Ramos (cell line): ENCODE results near the gene TSC22D1.

ENCODE experiments used
- in situ Hi-C: fragments of 300-500 bp; cut with MboI; formaldehyde crosslinking; loops from one replicate; pipeline ENCODE4 v1.14.3; 2022; ENCODE audit warnings: low sequenced_read_pairs; ENCODE audit not compliant: unreplicated experiment

Gene TSC22D1

GRCh38 chr13:44435142-44435918, 140.8 kb downstream of the TSC22D1 start:
- in situ Hi-C loops, result loop anchor here (5.0 to 10.0 kb wide), 3 partner anchors 188 to 533 kb away; no protein-coding TSS in a partner anchor

DNA sequence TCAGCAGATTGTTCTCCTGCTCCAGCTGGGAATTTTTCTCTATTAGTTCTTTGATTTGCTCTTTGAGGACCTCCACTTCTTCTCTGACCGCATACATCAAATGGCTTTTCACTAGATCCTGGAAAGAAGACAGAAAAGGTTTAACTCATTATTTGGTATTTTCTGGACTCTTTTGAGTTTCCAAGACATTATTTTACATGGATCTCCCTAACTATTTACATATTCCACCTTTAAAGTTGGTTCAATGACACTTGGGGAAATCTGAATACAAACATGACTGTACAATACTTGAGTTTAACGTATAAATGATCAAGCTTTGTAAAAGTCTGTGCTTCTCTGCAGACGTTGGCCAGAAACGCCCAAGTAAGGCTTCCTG, 141.4 kb downstream of the TSC22D1 start:
- in situ Hi-C loops, result loop anchor here (5.0 to 10.0 kb wide), 3 partner anchors 187 to 532 kb away; no protein-coding TSS in a partner anchor

DNA sequence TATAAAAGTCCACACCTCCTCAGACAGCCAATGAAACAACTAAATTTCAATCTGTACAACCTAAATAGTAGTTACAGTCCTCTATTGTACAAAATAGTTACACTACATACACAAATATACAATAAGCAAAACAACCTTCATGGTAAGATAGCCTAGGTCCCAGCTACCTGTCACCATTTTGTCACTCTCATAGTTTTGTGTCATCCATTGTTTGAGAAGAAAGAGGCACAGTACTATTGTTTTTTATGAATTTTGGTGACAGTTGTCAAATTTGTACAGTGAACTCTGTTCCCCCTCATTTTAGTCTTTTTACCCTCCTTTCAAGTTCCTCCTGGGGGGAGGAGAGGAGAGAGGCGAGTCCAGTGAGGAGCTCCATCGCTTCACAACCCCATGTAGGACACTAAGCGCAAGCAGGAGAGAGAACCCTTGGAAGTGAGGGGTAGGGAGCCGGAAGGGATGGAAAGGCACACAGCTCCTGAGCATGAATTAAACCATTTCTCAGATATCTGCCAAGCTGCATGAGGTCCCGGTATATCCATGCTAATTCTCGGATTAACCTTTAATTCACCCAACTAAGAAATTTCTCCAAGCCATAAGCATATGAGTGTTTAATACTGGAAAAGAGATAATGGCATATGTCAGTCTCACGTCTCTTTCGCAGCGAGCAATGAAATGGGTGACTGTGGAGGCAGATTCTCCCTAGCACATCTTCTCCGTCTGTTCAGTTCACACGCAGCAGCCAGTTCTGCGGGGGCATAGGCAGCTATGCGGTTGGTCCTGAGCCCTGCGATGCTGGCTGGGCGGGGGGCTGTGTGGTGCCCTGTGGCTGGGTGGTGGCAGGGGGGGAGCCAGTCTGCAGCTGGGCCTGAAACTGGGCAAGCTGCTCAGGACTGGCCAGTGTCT, 142.0 kb downstream of the TSC22D1 start:
- in situ Hi-C loops, result loop anchor here (10.0 kb wide), 1 partner anchor 379 kb away; no protein-coding TSS in a partner anchor

- in situ Hi-C loops, result loop anchor here (10.0 kb wide), 1 partner anchor 378 kb away; no protein-coding TSS in a partner anchor
These were observed 143.5 kb downstream of the TSC22D1 start for GRCh38 chr13:44432650-44433049.

DNA sequence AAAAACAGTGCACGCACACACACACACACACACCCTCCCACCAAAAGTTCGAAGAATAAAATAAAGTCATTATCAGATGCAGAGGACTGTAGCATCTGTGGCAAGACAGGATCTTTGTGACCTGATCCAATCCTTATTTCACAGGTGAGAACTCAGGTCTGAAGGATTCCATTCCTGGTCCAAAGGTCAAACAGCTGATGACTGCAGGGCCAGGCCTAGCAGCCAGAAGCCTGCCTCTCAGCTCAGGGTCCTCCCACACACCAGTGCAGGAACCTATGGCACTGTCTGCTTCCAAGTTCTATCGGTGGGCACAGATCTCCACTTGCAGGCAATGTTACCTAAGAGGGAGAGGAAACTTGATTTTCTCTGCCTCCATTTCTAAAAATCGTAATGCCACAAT, 145.0 kb downstream of the TSC22D1 start:
- in situ Hi-C loops, result loop anchor here (10.0 kb wide), 1 partner anchor 376 kb away; no protein-coding TSS in a partner anchor

DNA sequence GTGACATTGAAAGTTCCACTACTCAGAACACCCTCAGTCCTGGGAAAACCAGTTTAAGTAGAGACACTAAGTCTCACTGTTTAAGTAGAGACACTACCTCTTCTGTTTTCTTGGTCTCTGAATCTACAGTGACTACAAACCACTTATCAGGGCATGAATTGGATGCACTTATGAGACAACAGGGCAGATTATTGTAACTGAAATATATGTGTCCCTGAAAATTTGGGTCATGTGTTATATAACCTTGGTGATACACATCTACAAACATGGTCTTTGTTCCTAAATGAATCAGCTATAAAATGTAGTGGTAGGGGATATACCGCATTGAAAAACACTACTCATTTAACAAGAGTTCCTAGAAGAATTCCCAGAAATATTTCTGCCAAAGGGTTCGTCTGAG, 146.8 kb downstream of the TSC22D1 start:
- in situ Hi-C loops, result no loop called here

DNA sequence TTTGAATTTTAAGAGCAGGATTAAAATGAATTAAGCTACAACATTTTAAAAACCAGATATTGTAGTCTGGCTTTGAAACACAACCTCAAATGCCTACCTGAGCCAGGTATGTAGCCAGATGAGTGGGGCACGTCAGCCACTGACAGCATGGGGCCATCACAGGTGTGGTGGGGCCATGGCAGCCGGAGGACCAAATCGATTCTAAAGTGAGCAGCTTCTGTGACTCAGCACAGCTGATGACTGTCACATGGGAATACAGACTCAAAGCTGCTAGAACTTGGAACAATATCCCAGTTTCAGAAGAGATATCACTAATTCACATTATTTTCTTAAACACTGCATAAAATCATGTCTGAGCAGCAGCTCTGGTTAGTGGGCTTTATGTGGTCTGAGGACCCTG, 149.7 kb downstream of the TSC22D1 start:
- in situ Hi-C loops, result no loop called here

GRCh38 chr13:44425815-44426078, 150.4 kb downstream of the TSC22D1 start:
- in situ Hi-C loops, result no loop called here

- in situ Hi-C loops, result no loop called here
These were observed 150.9 kb downstream of the TSC22D1 start for GRCh38 chr13:44425041-44425814.

GRCh38 chr13:44423824-44424223, 152.3 kb downstream of the TSC22D1 start:
- in situ Hi-C loops, result no loop called here

GRCh38 chr13:44422755-44423643, 153.1 kb downstream of the TSC22D1 start:
- in situ Hi-C loops, result no loop called here

- in situ Hi-C loops, result no loop called here
These were observed 154.1 kb downstream of the TSC22D1 start for GRCh38 chr13:44421853-44422525.

DNA sequence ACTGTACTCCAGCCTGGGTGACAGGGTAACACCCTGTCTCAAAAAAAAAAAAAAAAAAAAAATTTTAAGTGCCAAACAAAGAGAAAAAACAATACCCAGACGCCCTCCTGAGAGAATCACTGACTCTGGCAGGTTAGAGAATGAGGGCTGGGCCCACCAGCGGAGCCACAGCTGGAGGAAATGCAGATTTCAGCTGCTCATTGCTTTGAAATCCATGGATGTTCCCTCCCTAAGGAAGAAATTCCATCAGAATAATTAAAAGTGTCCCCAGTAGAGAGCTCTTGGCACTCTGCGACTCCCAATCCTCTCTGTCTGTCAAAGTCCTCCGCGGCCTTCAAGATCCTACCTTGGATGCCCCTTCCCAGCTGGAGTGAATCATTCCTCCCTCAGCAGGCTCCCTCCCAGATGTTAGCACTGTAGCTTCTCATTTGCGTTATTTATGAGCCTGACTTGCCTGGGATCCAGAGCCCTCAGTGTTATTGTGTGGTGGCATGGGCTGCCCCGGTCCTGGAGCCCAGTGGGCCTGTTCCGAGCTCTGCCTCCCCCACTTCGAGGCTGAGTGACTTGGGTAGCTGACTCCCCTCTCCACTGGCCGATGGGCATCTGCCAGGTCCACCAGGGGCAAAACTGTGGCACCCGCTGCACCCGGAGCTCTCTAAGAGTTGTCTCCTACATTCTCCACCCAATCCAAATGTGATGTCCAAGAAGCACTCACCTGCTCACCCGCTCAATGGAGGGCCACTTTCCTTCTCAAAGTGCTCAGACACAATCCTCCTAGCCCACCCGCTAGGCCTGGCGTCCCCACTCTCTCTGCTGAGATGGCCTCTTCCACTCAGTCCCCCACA, 155.5 kb downstream of the TSC22D1 start:
- in situ Hi-C loops, result no loop called here

DNA sequence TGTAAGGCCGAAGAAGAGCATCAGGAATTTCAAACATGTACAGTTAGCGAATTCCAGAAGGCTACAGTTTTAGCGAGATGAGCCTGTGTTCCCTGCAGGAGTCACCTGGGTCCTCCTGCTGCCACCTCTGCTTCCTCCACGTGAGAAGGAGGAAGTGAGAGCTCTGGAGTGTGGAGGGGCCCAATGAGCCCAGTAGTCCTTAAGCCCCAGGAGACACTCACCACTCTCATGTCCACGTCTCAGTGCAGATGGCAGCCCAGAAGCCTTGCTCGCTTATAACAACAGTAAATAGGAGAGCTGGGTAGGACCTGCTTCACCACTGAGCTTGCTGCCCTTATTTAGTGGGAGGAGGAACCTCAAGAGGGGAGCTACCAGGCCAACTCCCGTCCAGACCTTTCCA, 158.3 kb downstream of the TSC22D1 start:
- in situ Hi-C loops, result no loop called here

DNA sequence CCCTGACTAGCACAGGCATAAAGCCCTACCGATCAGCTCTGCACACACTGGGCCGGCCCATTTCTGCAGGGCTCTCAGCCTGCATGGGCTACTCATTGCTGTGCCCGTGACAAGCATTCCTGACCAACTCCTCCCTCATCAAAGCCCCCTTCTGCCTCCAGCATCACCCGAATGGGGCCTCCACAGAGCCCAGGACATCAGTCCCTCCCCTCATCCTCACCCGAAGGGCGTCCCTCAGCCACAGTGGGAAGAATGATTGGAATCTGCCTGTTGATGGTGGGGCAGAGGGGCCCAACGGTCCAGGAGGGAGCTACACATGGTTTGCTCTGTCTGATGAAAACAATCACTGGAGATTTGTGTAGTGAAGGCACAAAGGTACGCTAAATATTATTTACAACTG, 158.7 kb downstream of the TSC22D1 start:
- in situ Hi-C loops, result no loop called here

GRCh38 chr13:44416744-44417143, 159.4 kb downstream of the TSC22D1 start:
- in situ Hi-C loops, result no loop called here

DNA sequence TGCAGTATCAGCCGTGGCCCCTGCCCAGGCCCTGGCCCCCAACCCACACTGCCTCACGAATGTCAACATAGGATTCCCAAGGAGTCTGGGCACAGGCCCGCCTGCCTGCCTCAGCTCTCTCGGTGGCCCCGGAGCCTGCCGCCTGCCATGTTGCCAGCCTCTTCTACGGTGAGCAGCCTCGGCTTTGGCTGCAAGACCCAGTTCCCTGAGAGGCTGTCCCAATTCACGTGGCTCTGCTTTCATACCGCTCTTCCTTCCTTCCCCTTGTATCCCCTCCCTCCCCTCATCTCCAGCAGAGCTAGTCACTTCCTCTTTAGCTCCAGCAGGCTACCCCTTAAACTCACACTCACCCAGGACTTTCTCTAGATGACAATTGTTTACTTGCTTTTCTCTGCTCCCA, 159.8 kb downstream of the TSC22D1 start:
- in situ Hi-C loops, result no loop called here

DNA sequence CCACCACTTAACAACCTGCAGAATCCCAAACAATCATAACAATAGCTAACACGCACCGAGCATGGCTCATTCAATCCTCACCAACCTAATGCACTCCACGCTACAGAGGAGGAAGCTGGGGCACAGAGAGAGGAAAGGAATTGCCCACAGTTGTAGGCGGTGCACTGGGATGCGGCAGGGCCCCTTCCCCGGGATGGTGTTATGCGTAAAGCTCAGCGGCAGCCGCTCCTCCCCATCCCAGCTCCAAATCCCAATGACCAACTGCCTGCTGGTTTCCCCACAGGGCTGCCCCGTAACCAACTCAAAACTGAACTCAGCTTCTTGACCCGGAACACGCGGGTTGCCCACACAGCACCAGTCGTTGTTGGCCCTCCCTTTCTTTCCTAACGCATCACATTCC, 160.3 kb downstream of the TSC22D1 start:
- in situ Hi-C loops, result no loop called here
